ENCODE results near the gene STIP1. TPM values are rescaled to one million over a fixed set of nuclear protein-coding genes. Genes with fewer than 3 reads are reported as not detected.

Gene STIP1
- polyA plus RNA-seq, 1 donor from 2014 or later, result 161 TPM

DNA sequence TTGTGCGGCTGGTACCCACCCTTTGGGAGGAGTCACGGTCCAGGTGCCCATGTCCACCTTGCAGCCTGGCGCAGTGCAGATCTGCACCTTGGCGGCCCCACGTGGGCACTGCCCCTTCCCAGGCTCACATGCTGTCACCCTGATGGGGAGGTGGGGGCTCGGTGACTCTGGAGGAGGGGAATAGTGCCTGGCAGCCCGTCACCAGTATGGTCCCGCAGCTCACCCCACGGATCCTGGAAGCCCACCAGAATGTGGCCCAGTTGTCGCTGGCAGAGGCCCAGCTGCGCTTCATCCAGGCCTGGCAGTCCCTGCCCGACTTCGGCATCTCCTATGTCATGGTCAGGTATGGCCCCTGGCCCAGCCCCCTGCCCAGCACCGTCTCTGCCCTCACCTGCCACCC lies 34.8 kb downstream of the STIP1 start:
- Histone ChIP-seq H4K20me1 (ENCODE audit: insufficient read depth) (no peaks in the 10 kb centered on the region), H3K9me2 (ENCODE audit: insufficient read depth, low read length) (no peaks in the 10 kb centered on the region), H3K4me3 (ENCODE audit: low read length) (no peak overlapping the region), H3K4me2 (ENCODE audit: low read length) (no peak overlapping the region), H3F3A (ENCODE audit: insufficient read depth, low read length, poor library complexity, severe bottlenecking) (no peaks in the 10 kb centered on the region), H3K9ac (ENCODE audit: low read length) (no peak overlapping the region), H3K36me3 (ENCODE audit: insufficient read depth, low read length) (no peaks in the 10 kb centered on the region), H3K27me3 (ENCODE audit: insufficient read depth, low read depth, low read length) (no peaks in the 10 kb centered on the region), H3K79me2 (replicated peaks; ENCODE audit: insufficient read depth, low read length) (peaks cover 3% of the 10 kb centered on the region), H3K27ac (ENCODE audit: low read length) (no peak overlapping the region), H3K9me3 (ENCODE audit: low read length) (no peaks in the 10 kb centered on the region), H2AFZ (ENCODE audit: low read depth, low read length) (no peak overlapping the region)
- TF ChIP-seq RAD21 (conservative IDR thresholded peaks at IDR 0.05) (no peak), SMC3 (conservative IDR thresholded peaks at IDR 0.05; ENCODE audit: poor library complexity) (no peak), POLR2AphosphoS5 (IDR thresholded peaks at IDR 0.05) (no peak), TAF1 (IDR thresholded peaks at IDR 0.05; ENCODE audit: low read depth) (no peak), EP300 (conservative IDR thresholded peaks at IDR 0.05; ENCODE audit: poor library complexity, severe bottlenecking) (no peak), EZH2 (IDR thresholded peaks at IDR 0.05; ENCODE audit: borderline replicate concordance, insufficient read depth, low read length, poor library complexity, severe bottlenecking) (no peak), MXI1 (conservative IDR thresholded peaks at IDR 0.05; ENCODE audit: poor library complexity, severe bottlenecking) (no peak)
- TF ChIP-seq, protein P1, sequence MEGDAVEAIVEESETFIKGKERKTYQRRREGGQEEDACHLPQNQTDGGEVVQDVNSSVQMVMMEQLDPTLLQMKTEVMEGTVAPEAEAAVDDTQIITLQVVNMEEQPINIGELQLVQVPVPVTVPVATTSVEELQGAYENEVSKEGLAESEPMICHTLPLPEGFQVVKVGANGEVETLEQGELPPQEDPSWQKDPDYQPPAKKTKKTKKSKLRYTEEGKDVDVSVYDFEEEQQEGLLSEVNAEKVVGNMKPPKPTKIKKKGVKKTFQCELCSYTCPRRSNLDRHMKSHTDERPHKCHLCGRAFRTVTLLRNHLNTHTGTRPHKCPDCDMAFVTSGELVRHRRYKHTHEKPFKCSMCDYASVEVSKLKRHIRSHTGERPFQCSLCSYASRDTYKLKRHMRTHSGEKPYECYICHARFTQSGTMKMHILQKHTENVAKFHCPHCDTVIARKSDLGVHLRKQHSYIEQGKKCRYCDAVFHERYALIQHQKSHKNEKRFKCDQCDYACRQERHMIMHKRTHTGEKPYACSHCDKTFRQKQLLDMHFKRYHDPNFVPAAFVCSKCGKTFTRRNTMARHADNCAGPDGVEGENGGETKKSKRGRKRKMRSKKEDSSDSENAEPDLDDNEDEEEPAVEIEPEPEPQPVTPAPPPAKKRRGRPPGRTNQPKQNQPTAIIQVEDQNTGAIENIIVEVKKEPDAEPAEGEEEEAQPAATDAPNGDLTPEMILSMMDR (IDR thresholded peaks at IDR 0.05; ENCODE audit: poor library complexity, severe bottlenecking), result no peak
- TF ChIP-seq, protein P2, sequence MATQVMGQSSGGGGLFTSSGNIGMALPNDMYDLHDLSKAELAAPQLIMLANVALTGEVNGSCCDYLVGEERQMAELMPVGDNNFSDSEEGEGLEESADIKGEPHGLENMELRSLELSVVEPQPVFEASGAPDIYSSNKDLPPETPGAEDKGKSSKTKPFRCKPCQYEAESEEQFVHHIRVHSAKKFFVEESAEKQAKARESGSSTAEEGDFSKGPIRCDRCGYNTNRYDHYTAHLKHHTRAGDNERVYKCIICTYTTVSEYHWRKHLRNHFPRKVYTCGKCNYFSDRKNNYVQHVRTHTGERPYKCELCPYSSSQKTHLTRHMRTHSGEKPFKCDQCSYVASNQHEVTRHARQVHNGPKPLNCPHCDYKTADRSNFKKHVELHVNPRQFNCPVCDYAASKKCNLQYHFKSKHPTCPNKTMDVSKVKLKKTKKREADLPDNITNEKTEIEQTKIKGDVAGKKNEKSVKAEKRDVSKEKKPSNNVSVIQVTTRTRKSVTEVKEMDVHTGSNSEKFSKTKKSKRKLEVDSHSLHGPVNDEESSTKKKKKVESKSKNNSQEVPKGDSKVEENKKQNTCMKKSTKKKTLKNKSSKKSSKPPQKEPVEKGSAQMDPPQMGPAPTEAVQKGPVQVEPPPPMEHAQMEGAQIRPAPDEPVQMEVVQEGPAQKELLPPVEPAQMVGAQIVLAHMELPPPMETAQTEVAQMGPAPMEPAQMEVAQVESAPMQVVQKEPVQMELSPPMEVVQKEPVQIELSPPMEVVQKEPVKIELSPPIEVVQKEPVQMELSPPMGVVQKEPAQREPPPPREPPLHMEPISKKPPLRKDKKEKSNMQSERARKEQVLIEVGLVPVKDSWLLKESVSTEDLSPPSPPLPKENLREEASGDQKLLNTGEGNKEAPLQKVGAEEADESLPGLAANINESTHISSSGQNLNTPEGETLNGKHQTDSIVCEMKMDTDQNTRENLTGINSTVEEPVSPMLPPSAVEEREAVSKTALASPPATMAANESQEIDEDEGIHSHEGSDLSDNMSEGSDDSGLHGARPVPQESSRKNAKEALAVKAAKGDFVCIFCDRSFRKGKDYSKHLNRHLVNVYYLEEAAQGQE (IDR thresholded peaks at IDR 0.05; ENCODE audit: borderline replicate concordance), result no peak

DNA sequence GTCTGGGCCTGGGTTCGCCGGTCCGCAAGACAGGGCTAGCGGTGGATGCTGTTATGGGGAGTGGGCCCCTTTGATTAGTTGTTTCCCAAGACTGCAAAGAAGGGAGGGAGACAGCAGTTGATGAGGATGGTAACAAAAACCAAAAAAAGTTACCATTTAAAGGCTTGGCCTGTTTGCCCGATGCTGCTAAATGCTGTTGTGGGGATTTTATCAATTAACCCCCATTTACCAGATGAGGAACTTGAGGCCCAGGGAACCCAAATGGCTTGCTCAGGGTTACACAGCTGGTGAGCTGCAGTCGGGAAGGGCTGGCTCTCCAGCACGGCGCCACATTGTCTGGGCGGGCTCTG lies 36.7 kb downstream of the STIP1 start:
- TF ChIP-seq, protein P2 (IDR thresholded peaks at IDR 0.05; ENCODE audit: borderline replicate concordance), result no peak
- H4K20me1 ChIP-seq (ENCODE audit: insufficient read depth), result no peaks in the 10 kb centered on the region
- H3K4me2 ChIP-seq (ENCODE audit: low read length), result no peak overlapping the region
- H3K36me3 ChIP-seq (ENCODE audit: insufficient read depth, low read length), result no peaks in the 10 kb centered on the region
- peaks cover 6% of the 10 kb centered on the region for H3K79me2 ChIP-seq (replicated peaks; ENCODE audit: insufficient read depth, low read length)
- H3K27me3 ChIP-seq (ENCODE audit: insufficient read depth, low read depth, low read length), result no peaks in the 10 kb centered on the region
- no peaks in the 10 kb centered on the region for H3K9me3 ChIP-seq (ENCODE audit: low read length)
- H2AFZ ChIP-seq (ENCODE audit: low read depth, low read length), result no peak overlapping the region
- no peaks in the 10 kb centered on the region for H3F3A ChIP-seq (ENCODE audit: insufficient read depth, low read length, poor library complexity, severe bottlenecking)
- H3K4me3 ChIP-seq (ENCODE audit: low read length), result no peak overlapping the region
- H3K9ac ChIP-seq (ENCODE audit: low read length), result no peak overlapping the region
- no peaks in the 10 kb centered on the region for H3K9me2 ChIP-seq (ENCODE audit: insufficient read depth, low read length)
- H3K27ac ChIP-seq (ENCODE audit: low read length), result no peak overlapping the region
